HEK293 (cell line): ENCODE measurements around the gene RNASE2.

Source experiments
- CTCF ChIA-PET: fragments of 350-600 bp; formaldehyde crosslinking; extraction: SDS; loops from one replicate; lab custom pipeline; 2021; ENCODE audit warnings: antibody characterized with exemption; lab: Yijun Ruan, JAX
- POLR2A ChIA-PET: fragments of 300-600 bp; formaldehyde crosslinking; extraction: SDS; loops from one replicate; lab custom pipeline; 2020; ENCODE audit warnings: antibody characterized with exemption, inconsistent platforms; lab: Yijun Ruan, JAX
- H3K27ac ChIP-seq: fragments of 200-500 bp; sonication (Bioruptor generic); 2 replicates; pipeline ENCODE4 v1.5.1; 2014; ENCODE audit warnings: low read depth, low read length, control low read depth, inconsistent platforms; ENCODE audit errors: extremely low read depth
- H3K36me3 ChIP-seq, 2 experiments: fragments of 200-500 bp in 1 of 2; sonication (Bioruptor generic) in 1 of 2; 1 replicate in 1 of 2; 2 replicates in 1 of 2; pipeline ENCODE4 v1.5.1; 2014 to 2017; ENCODE audit warnings: inconsistent platforms in 2 of 2, low read length in 2 of 2; ENCODE audit not compliant: control insufficient read depth in 2 of 2, insufficient read depth in 1 of 2
- H3K4me1 ChIP-seq: fragments of 200-500 bp; sonication (Bioruptor generic); 2 replicates; pipeline ENCODE4 v1.5.1; 2014; ENCODE audit warnings: mild to moderate bottlenecking, low read length, inconsistent platforms; ENCODE audit not compliant: control insufficient read depth, insufficient read depth
- H3K4me3 ChIP-seq: 2 replicates; pipeline ENCODE4 v1.5.1; 2011; ENCODE audit warnings: low read depth, mild to moderate bottlenecking, control low read depth, low read length, moderate library complexity
- H3K9me3 ChIP-seq: fragments of 200-500 bp; sonication (Bioruptor generic); 2 replicates; pipeline ENCODE4 v1.5.1; 2014; ENCODE audit warnings: low read depth, low read length, inconsistent platforms; ENCODE audit not compliant: control insufficient read depth, insufficient read depth
- ELK4 ChIP-seq: IDR thresholded peaks from 2 replicates; pipeline ENCODE4 v1.6.1; 2011; ENCODE audit warnings: mild to moderate bottlenecking, low read depth, low read length, borderline replicate concordance
- KLF1 ChIP-seq: fragments of 450-650 bp; formaldehyde crosslinking; IDR thresholded peaks from 2 replicates; pipeline ENCODE4 v1.5.1; 2016; ENCODE audit warnings: missing biosample characterization, missing genetic modification characterization
- KLF17 ChIP-seq: fragments of 450-650 bp; formaldehyde crosslinking; IDR thresholded peaks from 2 replicates; pipeline ENCODE4 v1.5.1; 2016; ENCODE audit warnings: missing biosample characterization, missing genetic modification characterization
- KLF7 ChIP-seq: fragments of 450-650 bp; formaldehyde crosslinking; IDR thresholded peaks from 2 replicates; pipeline ENCODE4 v1.5.1; 2016; ENCODE audit warnings: missing biosample characterization, missing genetic modification characterization, borderline replicate concordance
- SCRT1 ChIP-seq: fragments of 450-650 bp; formaldehyde crosslinking; IDR thresholded peaks from 2 replicates; pipeline ENCODE4 v1.5.1; 2016; ENCODE audit warnings: missing biosample characterization, missing genetic modification characterization, borderline replicate concordance
- SCRT2 ChIP-seq: fragments of 450-650 bp; formaldehyde crosslinking; IDR thresholded peaks from 2 replicates; pipeline ENCODE4 v1.5.1; 2016; ENCODE audit warnings: missing biosample characterization, missing genetic modification characterization
- ZBTB21 ChIP-seq: fragments of 450-650 bp; formaldehyde crosslinking; IDR thresholded peaks from 2 replicates; pipeline ENCODE4 v1.5.1; 2017; ENCODE audit warnings: missing biosample characterization, missing genetic modification characterization
- ZBTB48 ChIP-seq: fragments of 450-650 bp; formaldehyde crosslinking; IDR thresholded peaks from 2 replicates; pipeline ENCODE4 v1.5.1; 2016; ENCODE audit warnings: missing biosample characterization, missing genetic modification characterization
- ZBTB8A ChIP-seq: fragments of 450-650 bp; formaldehyde crosslinking; IDR thresholded peaks from 2 replicates; pipeline ENCODE4 v1.5.1; 2016; ENCODE audit warnings: missing biosample characterization, missing genetic modification characterization
- ZNF169 ChIP-seq: fragments of 450-650 bp; formaldehyde crosslinking; IDR thresholded peaks from 2 replicates; pipeline ENCODE4 v1.5.1; 2016; ENCODE audit warnings: missing biosample characterization, missing genetic modification characterization
- ZNF311 ChIP-seq: fragments of 450-650 bp; formaldehyde crosslinking; IDR thresholded peaks from 2 replicates; pipeline ENCODE4 v1.5.1; 2017; ENCODE audit warnings: missing biosample characterization, missing genetic modification characterization, borderline replicate concordance
- ZNF324 ChIP-seq: fragments of 450-650 bp; formaldehyde crosslinking; IDR thresholded peaks from 2 replicates; pipeline ENCODE4 v1.5.1; 2016; ENCODE audit warnings: missing biosample characterization, missing genetic modification characterization
- ZNF341 ChIP-seq: fragments of 450-650 bp; formaldehyde crosslinking; IDR thresholded peaks from 2 replicates; pipeline ENCODE4; 2016; ENCODE audit warnings: low read depth, missing biosample characterization, missing genetic modification characterization
- ZNF433 ChIP-seq: fragments of 450-650 bp; formaldehyde crosslinking; IDR thresholded peaks from 2 replicates; pipeline ENCODE4 v1.5.1; 2016; ENCODE audit warnings: missing biosample characterization, missing genetic modification characterization, low read depth
- ZNF521 ChIP-seq: fragments of 450-650 bp; formaldehyde crosslinking; IDR thresholded peaks from 2 replicates; pipeline ENCODE4 v1.5.1; 2017; ENCODE audit warnings: missing biosample characterization, mild to moderate bottlenecking, missing genetic modification characterization
- ZNF571 ChIP-seq: fragments of 450-650 bp; formaldehyde crosslinking; IDR thresholded peaks from 2 replicates; pipeline ENCODE4 v1.5.0; 2017; ENCODE audit warnings: missing biosample characterization, missing genetic modification characterization
- ZNF701 ChIP-seq: fragments of 450-650 bp; formaldehyde crosslinking; IDR thresholded peaks from 2 replicates; pipeline ENCODE4 v1.5.1; 2016; ENCODE audit warnings: missing biosample characterization, missing genetic modification characterization
- ZNF843 ChIP-seq: fragments of 450-650 bp; formaldehyde crosslinking; IDR thresholded peaks from 2 replicates; pipeline ENCODE4 v1.5.1; 2016; ENCODE audit warnings: missing biosample characterization, missing genetic modification characterization
- ZSCAN4 ChIP-seq: fragments of 450-650 bp; formaldehyde crosslinking; IDR thresholded peaks from 2 replicates; pipeline ENCODE4 v1.5.1; 2017; ENCODE audit warnings: missing biosample characterization, missing genetic modification characterization
- TF ChIP-seq, protein P1 (sequence below): fragments of 450-650 bp; formaldehyde crosslinking; IDR thresholded peaks from 2 replicates; pipeline ENCODE4 v1.5.1; 2016; ENCODE audit warnings: missing biosample characterization, missing genetic modification characterization, borderline replicate concordance
- TF ChIP-seq, protein P2 (sequence below): fragments of 450-650 bp; formaldehyde crosslinking; IDR thresholded peaks from 2 replicates; pipeline ENCODE4 v1.5.1; 2016; ENCODE audit warnings: missing biosample characterization, missing genetic modification characterization
- TF ChIP-seq, protein P3 (sequence below): fragments of 450-650 bp; formaldehyde crosslinking; IDR thresholded peaks from 2 replicates; pipeline ENCODE4 v1.5.1; 2017; ENCODE audit warnings: missing biosample characterization, missing genetic modification characterization
- TF ChIP-seq, protein P4 (sequence below): fragments of 450-650 bp; IDR thresholded peaks from 2 replicates; pipeline ENCODE4 v1.5.1; 2018; ENCODE audit warnings: missing biosample characterization, mild to moderate bottlenecking, missing genetic modification characterization

RNASE2 gene

DNA sequence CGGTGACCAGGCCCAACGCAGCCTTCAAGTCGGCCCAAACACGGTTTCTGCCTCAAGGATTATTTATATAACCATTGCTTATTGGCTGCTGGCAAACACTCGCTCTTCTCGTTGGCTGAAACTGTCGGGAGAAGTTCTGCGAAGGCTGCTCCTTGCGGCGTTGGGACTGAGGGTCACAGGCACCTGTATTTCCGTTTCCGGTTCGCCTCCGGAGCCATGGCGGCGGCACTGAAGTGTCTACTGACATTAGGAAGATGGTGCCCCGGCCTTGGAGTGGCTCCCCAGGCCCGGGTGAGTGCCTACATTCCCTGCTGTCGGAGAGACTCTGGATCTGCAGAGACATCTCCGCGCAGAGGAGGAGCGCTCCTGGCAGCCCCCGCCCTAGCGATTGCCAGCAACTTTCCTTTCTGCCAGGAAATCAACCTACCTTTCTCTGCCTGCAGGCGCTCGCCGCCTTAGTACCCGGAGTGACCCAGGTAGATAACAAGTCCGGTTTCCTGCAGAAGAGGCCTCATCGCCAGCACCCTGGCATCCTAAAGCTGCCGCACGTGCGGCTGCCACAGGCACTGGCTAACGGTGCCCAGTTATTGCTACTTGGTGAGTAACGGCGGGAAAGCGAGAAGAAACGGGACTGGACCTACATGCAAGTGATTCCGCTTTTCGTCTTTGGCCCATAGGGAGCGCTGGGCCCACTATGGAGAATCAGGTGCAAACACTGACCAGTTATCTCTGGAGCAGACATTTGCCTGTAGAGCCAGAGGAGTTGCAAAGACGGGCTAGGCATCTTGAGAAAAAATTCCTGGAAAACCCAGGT, 34.7 kb downstream of the RNASE2 start, which contains the start of gene METTL17 (continued):
- TF ChIP-seq, protein P1, sequence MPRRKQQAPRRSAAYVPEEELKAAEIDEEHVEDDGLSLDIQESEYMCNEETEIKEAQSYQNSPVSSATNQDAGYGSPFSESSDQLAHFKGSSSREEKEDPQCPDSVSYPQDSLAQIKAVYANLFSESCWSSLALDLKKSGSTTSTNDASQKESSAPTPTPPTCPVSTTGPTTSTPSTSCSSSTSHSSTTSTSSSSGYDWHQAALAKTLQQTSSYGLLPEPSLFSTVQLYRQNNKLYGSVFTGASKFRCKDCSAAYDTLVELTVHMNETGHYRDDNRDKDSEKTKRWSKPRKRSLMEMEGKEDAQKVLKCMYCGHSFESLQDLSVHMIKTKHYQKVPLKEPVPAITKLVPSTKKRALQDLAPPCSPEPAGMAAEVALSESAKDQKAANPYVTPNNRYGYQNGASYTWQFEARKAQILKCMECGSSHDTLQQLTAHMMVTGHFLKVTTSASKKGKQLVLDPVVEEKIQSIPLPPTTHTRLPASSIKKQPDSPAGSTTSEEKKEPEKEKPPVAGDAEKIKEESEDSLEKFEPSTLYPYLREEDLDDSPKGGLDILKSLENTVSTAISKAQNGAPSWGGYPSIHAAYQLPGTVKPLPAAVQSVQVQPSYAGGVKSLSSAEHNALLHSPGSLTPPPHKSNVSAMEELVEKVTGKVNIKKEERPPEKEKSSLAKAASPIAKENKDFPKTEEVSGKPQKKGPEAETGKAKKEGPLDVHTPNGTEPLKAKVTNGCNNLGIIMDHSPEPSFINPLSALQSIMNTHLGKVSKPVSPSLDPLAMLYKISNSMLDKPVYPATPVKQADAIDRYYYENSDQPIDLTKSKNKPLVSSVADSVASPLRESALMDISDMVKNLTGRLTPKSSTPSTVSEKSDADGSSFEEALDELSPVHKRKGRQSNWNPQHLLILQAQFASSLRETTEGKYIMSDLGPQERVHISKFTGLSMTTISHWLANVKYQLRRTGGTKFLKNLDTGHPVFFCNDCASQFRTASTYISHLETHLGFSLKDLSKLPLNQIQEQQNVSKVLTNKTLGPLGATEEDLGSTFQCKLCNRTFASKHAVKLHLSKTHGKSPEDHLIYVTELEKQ (tag by site-specific recombination) = no peak
- TF ChIP-seq ZBTB8A (tag by site-specific recombination) = peak; percentile 24
- TF ChIP-seq ZNF843 (tag by site-specific recombination) = 0 out of 2 replicates have a peak, but pooled peaks have one; percentile 19
- no peak for TF ChIP-seq ELK4
- TF ChIP-seq, protein P2, sequence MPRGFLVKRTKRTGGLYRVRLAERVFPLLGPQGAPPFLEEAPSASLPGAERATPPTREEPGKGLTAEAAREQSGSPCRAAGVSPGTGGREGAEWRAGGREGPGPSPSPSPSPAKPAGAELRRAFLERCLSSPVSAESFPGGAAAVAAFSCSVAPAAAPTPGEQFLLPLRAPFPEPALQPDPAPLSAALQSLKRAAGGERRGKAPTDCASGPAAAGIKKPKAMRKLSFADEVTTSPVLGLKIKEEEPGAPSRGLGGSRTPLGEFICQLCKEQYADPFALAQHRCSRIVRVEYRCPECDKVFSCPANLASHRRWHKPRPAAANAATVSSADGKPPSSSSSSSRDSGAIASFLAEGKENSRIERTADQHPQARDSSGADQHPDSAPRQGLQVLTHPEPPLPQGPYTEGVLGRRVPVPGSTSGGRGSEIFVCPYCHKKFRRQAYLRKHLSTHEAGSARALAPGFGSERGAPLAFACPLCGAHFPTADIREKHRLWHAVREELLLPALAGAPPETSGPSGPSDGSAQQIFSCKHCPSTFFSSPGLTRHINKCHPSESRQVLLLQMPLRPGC = no peak
- TF ChIP-seq ZSCAN4 (tag by site-specific recombination) = no peak
- TF ChIP-seq SCRT1 (tag by site-specific recombination) = no peak
- TF ChIP-seq KLF17 (tag by site-specific recombination) = peak; percentile 59; the same call in 1 of the 2 replicates
- TF ChIP-seq ZNF341 (tag by site-specific recombination) = peak; percentile 56
- TF ChIP-seq ZNF311 = no peak
- TF ChIP-seq ZNF571 = no peak
- peak; percentile 39; the same call in 1 of the 2 replicates for TF ChIP-seq ZBTB21 (tag by site-specific recombination)
- no peak for TF ChIP-seq KLF1
- no peak for TF ChIP-seq ZNF433 (tag by site-specific recombination)
- no peak for TF ChIP-seq SCRT2 (tag by site-specific recombination)
- no peak for TF ChIP-seq ZNF701
- no peak for TF ChIP-seq ZBTB48 (tag by site-specific recombination)

DNA sequence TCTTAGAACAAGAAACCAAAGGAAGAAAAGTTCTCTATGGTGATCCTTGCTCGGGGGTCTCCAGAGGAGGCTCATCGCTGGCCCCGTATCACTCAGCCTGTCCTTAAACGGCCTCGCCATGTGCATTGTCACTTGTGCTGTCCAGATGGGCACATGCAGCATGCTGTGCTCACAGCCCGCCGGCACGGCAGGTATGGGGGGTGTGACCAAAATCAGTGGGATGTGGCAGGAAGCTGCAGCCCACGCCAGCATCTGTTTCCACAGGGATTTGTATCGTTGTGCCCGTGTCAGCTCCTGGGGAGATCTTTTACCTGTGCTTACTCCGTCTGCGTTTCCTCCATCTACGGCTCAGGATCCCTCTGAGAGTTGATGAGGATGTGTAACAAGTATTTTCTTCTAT, 41.2 kb downstream of the RNASE2 start:
- Histone ChIP-seq H3K27ac (no peak overlapping the region), H3K4me1 (no peaks in the 10 kb centered on the region), H3K36me3 (peaks cover 55 to 64% of the 10 kb centered on the region in 2 experiments), H3K9me3 (no peaks in the 10 kb centered on the region), H3K4me3 (no peak overlapping the region)
- ChIA-PET CTCF (interaction anchor here (0.8 to 5.4 kb wide), 2 partner anchors 18 to 26 kb away, joined by 4 to 35 read pairs; no protein-coding TSS in a partner anchor), POLR2A (interaction anchor here (1.0 kb wide), 1 partner anchor 26 kb away, joined by 3 read pairs; no protein-coding TSS in a partner anchor)
- no peak for TF ChIP-seq KLF7 (tag by site-specific recombination)
- no peak for TF ChIP-seq ZNF169 (tag by site-specific recombination)
- no peak for TF ChIP-seq ZNF521 (tag by site-specific recombination)
- TF ChIP-seq ZNF324 (tag by site-specific recombination) = no peak
- TF ChIP-seq, protein P3, sequence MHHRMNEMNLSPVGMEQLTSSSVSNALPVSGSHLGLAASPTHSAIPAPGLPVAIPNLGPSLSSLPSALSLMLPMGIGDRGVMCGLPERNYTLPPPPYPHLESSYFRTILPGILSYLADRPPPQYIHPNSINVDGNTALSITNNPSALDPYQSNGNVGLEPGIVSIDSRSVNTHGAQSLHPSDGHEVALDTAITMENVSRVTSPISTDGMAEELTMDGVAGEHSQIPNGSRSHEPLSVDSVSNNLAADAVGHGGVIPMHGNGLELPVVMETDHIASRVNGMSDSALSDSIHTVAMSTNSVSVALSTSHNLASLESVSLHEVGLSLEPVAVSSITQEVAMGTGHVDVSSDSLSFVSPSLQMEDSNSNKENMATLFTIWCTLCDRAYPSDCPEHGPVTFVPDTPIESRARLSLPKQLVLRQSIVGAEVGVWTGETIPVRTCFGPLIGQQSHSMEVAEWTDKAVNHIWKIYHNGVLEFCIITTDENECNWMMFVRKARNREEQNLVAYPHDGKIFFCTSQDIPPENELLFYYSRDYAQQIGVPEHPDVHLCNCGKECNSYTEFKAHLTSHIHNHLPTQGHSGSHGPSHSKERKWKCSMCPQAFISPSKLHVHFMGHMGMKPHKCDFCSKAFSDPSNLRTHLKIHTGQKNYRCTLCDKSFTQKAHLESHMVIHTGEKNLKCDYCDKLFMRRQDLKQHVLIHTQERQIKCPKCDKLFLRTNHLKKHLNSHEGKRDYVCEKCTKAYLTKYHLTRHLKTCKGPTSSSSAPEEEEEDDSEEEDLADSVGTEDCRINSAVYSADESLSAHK (tag by site-specific recombination) = no peak
- no peak for TF ChIP-seq ZBTB21 (tag by site-specific recombination)
- TF ChIP-seq, protein P4, sequence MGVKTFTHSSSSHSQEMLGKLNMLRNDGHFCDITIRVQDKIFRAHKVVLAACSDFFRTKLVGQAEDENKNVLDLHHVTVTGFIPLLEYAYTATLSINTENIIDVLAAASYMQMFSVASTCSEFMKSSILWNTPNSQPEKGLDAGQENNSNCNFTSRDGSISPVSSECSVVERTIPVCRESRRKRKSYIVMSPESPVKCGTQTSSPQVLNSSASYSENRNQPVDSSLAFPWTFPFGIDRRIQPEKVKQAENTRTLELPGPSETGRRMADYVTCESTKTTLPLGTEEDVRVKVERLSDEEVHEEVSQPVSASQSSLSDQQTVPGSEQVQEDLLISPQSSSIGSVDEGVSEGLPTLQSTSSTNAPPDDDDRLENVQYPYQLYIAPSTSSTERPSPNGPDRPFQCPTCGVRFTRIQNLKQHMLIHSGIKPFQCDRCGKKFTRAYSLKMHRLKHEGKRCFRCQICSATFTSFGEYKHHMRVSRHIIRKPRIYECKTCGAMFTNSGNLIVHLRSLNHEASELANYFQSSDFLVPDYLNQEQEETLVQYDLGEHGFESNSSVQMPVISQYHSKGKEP (tag by site-specific recombination) = no peak
